ENCODE measurements around the gene SRRM3.

- no peak for TF ChIP-seq CTCF (IDR thresholded peaks at IDR 0.05)
- no peak for TF ChIP-seq EP300 (IDR thresholded peaks at IDR 0.05)
- TF ChIP-seq POLR2A (IDR thresholded peaks at IDR 0.05) = no peak
Measured at GRCh38 chr7:76244781-76245391, 43.2 kb downstream of the SRRM3 start.

Measured in gastroesophageal sphincter (tissue), 3 donors.